ENCODE data around the gene SPAG9.

The SPAG9 gene

DNA sequence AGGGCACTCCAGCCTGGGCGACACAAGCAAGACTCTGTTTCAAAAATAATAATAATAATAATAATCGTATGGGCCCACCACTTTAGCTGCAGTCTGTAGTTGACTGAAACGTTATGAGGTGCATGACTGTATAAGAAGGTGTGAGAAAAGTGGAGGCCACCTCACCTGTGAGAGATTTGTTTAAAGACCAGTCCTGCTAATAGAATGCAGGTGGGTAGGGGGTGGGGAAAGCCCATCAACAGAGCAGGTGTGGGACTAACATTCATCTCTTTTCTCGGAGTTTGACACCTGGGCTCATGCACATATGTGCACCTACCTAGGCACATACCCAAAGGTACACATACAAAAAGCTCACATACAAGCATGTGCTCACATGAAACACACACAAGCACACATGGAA lies 186.5 kb downstream of the SPAG9 start:
- DNase-seq = no peak

DNA sequence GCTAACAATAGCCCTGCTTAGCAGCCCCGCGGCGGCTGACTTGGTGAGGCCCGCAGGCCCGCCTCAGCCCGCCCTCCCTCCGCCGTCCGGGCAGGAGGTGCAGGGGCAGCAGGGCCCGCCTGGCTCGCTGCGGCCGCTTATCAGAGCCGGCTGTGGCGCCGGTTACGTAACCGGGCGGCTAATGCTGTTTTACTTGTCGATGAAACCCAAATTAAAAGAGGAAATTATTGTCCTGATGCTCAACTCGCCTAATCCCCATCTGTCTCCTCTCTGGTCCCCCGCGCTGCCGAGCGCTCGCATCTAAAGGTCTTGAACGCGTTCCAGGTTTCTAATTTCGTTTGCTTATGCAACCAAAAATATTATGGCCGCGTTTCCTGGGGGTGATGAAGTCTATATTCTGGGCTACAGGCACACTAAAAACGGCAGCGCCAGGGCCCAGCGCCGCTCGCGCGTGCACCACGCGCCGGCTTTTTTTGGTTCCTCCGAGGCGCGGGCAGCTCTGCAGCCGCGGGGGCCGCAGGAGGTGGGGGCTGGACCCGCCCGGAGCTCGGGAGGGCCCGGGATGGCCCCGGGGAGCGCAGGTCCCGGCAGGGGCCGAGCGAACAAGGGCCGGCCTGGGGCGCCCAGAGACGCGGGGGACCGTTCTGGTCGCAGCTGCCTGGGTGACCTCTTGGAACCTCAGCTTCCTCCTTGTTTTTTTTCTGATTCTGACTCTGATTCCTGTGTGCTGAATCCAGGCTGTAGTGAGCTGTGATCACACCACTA lies 189.3 kb downstream of the SPAG9 start:
- peak; percentile 93 for DNase-seq

DNA sequence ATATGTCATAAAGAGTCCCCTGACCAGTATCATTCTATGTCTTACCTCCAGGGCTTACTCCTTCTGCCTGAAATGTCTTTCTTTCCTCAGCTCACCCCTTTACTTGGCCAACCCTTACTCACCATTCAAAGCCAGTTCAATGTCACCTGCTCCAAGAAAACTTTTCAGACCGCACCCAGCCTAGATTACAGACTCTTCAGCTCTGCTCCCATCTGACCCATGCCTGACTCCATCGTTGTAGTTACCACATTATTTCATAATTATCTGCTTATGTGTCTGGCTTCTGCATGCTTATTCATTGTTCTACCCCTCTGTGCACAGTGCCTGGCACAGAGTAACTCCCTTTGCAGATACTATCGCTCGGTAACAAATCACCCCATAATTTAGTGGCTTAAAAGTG lies 192.0 kb downstream of the SPAG9 start:
- DNase-seq = no peak

DNA sequence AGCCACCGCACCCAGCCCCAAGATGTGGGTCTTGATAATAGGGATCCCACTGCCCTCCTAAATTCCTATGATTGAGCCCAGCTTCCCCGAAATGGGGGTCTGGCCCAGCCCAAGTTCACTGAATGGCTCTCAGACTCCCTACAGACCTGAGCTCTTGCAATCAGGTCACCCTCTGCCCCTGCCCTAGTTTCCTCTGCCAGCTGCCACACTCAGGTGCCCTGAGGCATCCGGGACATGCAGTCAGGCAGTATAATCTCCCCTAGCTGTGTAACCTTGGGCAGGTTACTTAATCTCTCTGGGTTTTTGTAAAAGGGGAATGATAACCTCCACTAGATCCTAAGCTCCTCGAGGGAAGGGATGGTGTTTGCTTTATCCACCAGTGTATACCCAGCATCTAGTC lies 193.4 kb downstream of the SPAG9 start:
- DNase-seq = no peak

DNA sequence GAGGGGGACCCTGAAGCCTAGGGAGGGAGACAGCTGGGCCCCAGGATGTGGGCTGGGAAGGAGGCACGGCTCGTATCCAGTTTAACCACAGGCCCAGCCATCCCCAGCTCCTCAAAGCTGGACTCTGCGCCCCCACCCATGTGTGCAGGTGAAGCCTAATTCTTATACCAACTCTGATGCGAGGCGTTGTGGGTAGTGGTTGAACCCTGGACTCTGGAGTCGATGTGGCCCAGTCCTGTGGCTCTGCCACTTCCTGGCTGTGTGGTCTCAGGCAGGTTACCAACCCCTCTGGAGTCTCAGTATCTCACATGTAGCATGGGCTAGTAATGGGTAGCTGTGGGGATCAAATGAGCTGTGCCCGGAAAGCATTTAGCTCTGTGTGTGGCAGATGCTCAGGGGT lies 194.1 kb downstream of the SPAG9 start:
- DNase-seq = no peak

DNA sequence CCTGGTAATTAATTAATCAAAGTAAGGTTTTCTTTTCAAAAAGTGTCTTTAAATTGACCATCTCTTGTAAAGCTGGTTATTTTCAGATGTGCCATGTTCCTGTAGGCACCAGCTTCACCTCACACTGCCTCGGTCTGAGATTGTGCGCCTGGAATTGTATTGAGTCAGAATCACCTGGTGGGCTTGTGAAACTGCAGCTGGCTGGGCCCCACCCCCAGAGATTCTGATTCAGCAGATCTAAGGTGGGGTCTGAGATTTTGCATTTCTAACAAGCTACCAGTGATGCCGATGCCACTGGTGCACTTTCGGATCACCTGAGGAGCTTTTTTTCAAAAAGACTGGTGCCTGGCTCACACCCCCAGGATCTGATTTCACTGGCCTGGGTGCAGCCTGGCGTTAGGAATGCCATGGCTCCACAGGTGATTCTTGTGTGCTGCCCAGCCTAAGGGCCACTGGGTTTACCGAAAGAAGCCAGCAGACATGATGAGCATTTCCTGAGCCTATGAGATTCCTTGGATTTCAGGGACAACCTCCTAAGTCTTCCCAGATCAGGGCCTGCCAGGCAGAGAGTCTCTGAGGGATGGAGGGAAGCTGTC lies 195.3 kb downstream of the SPAG9 start:
- no peak for DNase-seq

DNA sequence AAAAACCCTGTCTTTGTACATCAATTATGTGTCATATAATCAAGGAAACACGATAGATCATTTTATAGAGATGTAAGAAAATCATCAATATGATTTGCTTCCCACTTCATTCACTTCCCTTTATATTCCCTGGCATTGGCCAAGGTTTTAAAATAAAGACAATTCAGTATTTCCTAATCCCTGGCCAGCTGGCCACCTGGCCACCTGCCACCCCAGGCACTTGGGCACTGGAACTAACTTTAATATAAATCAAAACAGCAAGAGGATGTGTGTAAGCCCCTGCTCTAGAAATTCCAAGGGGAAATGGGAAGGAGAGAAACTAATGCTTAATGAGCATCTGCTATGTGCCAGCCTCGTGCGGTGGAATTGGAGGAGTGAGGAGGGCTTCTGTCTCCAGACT lies 195.9 kb downstream of the SPAG9 start:
- no peak for DNase-seq

DNA sequence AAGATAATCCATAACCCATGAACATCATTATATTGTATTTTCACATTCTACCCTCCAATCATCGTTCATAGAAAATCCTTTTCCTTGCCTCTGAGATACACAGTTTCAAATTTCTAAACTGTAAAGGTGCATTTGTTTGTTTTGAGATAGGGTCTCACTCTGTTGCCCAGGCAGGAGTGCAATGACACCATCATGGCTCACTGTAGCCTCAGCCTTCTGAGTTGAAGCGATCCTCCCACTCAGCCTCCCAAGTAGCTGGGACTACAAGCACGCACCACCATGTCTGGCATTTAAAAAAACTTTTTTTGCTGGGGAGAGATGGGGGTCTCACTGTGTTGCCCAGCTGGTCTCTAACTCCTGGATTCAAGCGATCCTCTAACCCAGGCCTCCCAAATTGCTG lies 196.4 kb downstream of the SPAG9 start:
- DNase-seq = no peak

DNA sequence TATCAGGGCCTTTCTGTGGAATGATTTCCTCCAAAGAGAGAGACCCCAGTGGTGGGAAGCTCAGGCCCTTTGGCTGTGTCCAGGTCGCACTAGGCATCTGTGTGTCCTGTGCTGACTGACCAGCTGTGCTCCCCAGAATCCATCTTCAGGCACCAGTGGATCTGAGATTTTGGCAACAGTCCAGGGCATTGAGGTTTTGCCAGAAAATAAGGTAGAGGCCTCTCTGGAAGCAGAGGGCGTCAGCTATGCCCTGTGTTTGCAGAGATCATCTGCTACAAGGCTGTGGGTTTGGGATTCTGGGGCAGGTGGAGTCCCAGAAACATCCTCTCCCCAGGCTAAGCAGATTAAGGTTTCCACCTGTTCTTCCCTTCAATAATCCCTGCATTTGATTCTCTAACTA lies 197.1 kb downstream of the SPAG9 start:
- DNase-seq = no peak

DNA sequence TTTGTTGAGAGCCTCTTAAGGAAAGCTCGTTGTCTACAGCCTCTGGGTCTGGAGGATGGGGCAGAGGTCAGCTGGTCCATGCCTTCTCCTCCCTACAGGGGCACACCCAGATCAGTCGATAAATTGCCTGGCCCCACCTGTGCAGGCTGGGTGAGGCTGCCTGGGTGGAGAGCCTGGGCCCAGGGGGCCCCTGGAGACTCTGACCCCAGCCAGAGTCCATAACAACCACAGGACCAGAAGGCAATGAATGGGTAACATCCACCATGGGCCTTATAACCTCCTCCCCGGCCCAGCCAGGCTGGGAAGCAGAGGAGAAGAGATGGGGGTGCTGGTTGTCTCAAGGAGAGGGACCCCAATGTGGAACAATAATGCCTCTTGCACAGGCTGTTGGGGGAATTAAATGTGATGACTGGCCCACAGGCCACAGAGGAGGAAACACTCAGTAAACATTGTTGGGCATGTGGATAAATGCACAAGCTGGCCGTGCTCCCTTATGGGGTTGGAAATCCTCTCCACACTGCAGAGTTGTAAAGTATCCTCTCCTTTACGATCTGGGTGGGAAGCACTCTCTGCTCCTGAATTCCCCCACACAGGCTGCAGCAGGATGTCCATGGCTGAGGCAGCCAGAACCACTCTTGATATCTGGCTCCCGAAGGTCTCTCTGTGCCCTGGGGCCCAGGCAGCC lies 197.8 kb downstream of the SPAG9 start:
- DNase-seq = no peak

DNA sequence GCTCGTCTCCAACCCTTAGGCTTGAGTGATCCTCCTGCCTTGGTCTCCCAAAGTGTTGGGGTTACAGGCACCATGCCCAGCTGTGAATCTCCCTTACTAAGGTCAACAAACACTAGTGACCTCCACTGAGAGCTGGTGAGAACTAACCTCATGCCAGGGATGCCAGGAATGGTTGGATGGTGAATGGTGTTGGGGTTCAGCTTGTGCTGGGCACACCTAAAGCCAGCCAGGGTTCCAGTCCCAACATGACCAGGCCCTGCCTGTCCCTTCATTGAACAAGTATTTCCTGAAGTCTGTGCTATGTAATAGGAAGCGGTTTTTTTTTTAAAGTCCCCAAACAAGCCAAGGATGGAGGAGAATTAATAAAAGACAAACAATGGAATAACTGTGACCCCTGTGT lies 198.6 kb downstream of the SPAG9 start:
- DNase-seq = no peak

DNA sequence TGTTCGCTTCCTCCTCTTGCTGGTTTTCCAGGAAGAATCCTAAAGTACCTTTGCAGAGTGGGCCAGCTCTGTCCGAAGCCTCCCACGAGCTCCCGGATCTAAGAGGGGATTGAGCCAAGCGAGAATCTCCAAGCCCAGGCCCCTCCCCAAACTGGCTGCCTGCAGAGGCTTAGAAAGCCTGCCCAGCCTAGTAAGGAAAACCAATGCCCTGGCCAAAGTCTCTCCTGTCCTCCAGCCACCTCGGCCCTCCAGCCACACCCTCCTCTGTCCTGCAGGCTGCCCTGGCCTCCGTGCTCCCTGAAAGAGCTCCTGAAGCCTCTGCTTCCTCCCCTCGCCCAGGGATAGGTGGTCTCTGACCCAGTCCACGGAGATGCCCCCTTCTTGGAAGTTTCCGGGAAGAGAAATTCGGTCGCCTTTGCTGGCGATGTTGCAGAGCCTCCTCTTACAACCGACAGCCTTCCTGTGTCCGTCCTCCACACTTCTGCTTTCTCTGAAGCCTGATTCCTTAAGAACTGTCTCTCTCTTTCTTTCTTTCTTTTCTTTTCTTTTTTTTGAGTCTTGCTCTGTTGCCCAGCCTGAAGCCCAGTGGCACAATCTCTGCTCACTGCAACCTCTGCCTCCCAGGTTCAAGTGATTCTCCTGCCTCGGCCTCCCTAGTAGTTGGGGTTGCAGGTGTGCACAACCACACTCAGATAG lies 199.6 kb downstream of the SPAG9 start:
- DNase-seq = no peak

DNA sequence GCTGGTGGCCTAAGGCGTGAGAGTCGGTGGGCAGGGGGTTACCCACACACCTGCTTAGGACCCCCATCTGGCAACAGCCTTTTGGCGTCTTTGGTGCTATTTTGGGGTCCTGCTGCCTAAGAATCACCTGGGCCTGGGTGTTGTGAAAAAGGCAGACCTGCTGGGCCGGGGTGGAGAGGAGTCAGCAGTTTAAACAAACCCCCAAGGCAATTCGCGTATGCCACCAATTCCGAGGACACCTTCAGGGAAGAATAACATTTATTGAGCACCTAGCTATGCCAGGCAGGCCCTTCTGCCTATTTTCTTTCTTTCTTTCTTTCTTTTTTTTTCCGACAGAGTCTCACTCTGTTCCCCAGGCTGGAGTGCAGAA lies 200.6 kb downstream of the SPAG9 start:
- DNase-seq = no peak

DNA sequence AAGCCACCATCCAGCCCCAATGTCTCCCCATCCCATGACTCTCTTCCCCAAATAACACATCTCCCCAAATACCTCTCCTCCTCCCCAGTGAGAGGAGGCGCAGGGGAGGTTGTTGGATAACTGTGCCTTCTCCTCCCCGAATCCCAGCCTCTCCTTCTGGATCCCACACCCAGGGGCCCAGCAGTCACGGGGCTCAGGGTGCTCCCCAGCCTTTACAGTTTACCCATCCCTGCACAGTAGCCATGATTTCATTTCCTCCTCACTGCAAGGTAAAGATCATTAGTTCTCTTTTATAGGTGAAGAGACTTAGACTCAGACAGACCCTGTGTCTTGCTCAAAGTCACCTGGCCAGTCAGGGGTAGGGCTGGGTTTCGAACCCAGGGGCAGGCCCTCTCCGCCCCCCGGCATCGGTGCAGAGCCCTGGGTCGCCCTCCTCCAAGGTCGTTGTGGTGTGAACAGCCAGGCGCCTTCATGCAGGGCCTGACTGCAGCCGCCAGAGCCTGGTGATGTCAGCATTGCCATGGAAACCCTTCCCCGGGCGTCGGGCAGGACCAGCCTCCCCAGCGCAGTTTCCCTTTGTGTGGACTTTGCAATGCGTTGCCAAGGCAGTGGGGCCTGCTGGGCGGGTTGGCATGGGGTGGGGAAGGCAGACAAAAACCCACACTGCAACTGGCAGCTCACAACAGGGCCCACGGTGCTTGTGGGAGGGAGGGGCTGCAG lies 201.2 kb downstream of the SPAG9 start:
- DNase-seq = peak; percentile 99

DNA sequence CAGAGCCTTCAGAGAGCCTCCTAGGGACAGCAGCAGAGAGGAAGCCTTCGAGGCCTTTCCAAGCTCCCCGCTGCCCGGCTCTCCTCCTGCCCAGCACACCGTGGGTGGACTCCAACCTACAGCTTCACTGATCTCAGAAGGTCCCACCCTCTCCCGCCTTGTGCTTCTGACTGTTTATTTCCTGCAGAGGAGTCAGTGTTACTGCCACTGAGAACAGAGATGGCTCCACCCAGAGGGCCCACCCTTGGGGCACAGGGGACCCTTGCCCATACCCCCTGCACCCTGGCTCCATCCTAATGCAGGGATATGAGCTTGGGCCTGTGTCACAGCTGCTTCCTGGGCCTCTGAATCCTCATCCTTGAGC lies 201.8 kb downstream of the SPAG9 start:
- DNase-seq = no peak

DNA sequence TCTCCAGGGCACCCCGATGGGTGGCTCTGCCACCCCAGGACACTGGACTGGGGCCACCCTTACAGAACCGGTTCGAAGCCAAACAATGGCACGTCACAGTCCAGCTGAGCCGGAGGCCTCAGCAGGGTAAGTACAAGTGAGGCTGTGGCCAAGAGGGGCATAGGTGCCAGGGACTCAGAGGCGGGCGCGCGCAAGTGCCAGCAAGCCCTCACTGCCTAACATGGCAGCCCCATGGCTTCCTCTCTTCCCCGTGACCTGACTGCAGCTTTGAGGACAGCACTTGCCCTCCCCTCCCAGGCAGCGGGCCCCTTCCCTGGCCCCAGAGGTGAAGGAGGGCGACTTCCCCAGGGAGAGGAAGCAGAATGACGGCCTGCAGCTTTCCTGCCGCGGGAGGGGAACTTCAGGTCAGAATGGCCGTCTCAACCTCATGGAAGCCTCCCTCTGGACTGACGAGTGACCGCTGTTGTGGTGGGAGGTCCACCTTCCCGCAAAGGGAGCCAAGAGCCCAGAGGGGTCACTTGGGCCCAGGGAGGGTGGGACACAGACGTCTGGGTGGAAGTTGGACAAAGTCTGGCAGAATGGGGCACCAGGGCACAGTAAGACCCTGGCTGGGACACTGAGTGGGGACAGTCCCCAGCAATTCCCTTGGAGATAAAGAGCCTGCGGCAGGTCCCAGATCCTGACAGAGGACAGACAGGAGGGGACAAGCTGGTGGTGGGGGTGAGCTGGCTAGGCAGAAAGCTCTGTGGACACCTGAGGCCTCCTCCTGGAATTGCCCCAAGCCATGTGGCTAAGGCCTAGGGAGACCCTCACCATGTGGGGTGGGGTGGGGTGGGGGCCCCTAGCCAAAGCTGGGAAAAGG lies 202.4 kb downstream of the SPAG9 start:
- DNase-seq = no peak

DNA sequence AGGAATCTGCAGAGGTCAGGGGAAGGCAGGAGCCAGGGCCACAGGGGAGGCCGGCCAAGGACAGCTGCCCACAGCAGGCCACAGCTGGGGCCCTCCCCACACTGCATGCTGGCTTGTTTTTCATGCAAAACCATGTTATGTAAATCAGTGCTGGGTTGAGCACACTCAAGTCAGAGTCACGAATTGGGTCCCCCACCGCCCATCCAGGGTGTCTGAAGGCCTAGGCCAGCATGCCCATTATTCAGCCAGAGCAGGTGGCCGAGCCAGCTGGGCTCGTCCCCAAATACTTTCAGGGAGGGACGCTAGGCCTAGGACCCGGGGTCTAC lies 203.3 kb downstream of the SPAG9 start:
- no peak for DNase-seq

DNA sequence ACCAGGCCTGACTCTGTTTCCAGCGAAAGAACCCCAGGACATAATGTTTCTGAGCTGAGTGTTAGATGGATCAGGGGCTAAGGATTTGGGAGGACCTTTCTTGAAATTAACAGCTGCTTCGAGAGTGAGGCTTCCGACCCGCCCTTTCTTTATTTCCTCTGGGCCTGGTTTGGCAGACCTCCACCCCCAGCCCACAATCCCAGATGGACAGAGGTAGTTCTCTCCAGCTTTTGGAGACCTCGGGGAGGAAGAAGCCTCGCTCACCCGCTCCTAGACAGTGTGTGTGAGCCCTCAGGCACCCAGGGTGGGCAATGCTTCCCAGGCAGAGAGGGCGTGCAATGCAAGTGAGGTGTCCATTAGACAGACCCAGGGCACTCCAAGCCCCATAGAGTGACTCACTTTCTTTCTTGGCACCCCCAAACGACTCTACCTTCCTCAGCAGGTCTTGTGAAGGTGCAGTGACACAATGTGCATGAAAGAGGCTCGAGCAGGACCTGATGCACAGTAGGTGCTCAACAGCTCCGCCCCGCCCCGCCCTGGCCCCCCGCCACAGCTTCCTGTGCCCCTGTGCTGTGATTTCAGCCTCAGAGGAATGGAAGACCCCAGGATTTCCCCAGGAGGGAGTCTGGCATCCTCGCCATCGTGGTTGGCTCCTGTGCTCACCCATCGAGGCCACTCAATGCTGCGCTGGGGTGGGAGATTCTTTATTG lies 203.8 kb downstream of the SPAG9 start:
- DNase-seq = no peak

DNA sequence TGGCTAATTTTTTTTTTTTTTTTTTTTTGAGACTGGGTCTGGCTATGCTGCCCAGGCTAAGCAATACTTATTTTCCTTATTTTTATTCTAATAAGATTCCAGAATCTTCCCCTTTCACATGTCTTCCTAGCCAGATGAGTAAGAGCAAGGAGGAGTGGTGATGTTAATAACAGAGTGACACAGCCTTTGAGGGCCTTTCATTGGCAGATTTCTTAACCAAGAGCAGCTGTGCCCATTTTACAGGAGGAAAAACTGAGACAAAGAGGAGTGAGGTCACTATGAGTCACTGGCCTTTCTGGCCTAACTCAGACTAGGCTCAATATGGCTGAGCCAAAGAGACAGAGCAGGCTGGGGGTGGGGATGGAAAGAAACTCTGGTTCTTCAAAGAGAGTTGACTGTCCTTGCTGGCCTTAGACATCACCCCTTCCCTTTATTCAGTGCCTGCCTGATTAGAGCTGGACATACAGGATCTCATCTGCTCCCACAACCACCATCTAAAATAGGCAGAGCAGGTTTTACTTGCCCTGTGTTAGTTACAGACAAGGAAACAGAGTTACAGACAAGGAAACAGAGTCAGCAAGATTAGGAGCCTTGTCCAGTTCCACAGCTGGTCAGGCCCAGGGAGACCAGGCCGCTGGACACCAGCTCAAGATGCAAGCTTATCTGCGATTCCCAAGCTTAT lies 204.5 kb downstream of the SPAG9 start:
- DNase-seq = no peak

DNA sequence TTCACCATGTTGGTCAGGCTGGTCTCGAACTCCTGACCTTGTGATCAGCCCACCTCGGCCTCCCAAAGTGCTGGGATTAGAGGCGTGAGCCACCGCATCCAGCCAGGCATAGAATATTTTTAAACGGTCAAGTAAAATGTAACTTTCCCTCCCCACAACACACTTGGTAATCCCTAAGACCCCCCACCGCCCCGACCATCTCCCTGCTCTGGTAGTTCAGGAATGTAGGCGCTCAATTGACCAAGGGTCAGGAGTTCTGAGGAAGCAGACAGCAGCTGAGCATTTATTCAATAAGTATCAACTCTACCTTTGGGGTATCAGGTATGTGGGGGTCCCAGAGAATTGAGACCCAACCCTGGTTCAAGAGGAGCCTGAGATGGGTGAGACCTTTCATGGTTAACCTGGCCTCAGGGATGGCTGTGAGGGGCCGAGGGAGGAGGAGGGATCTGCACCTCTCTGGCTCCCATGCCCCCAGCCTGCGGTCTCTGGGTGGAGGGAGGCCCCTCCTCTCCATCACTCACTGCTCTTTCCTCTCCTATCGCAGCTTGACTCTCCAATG lies 206.1 kb downstream of the SPAG9 start:
- DNase-seq = no peak

DNA sequence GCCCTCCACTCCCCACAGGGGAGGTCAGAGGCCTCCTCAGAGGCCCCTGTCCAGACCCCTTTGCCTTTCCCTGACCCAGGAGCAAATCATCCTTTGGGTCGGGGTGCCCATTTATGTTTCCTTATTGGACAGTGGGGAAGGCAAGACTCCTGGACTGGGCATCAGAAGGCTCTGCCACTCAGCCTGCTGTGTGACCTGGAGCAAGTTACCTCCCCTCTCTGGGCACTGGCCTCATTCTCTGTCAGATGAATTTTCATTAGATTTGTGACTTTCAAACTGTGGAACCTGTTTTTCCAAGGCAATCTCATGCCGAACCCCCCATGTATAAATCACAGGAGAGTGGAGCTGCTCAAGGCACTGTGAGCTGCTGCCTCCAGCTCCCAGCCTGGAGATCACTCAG lies 207.5 kb downstream of the SPAG9 start:
- no peak for DNase-seq

Data from NCI-H774 (cell line).